Mucosa of stomach (tissue), 1 donor: ENCODE results near the gene C2orf76.

Experiments
- H3K27me3 ChIP-seq: one replicate; pipeline ENCODE4 v1.7.0; 2013; ENCODE audit warnings: mild to moderate bottlenecking, low read length; ENCODE audit not compliant: control insufficient read depth, insufficient read depth
- H3K36me3 ChIP-seq: one replicate; pipeline ENCODE4 v1.7.0; 2013; ENCODE audit warnings: low read length; ENCODE audit not compliant: control insufficient read depth, insufficient read depth
- H3K4me1 ChIP-seq: one replicate; pipeline ENCODE4 v1.7.0; 2013; ENCODE audit warnings: mild to moderate bottlenecking, low read length; ENCODE audit not compliant: control insufficient read depth, insufficient read depth
- H3K4me3 ChIP-seq: one replicate; pipeline ENCODE4 v1.7.0; 2013; ENCODE audit warnings: low read length
- H3K9ac ChIP-seq: one replicate; pipeline ENCODE4 v1.7.0; 2013; ENCODE audit warnings: mild to moderate bottlenecking, low read length, moderate library complexity
- H3K9me3 ChIP-seq: one replicate; pipeline ENCODE4 v1.7.0; 2013; ENCODE audit warnings: mild to moderate bottlenecking, low read length, moderate library complexity; ENCODE audit not compliant: control insufficient read depth
- donor health status: Pancreatic carcinoma.

C2orf76 gene

GRCh38 chr2:119352357-119352756, 14.3 kb downstream of the C2orf76 start:
- H3K27me3 ChIP-seq, result no peaks in the 10 kb centered on the region
- H3K36me3 ChIP-seq, result no peaks in the 10 kb centered on the region
- no peak overlapping the region for H3K9ac ChIP-seq
- H3K9me3 ChIP-seq, result no peaks in the 10 kb centered on the region
- no peak overlapping the region for H3K4me3 ChIP-seq
- H3K4me1 ChIP-seq, result peaks cover 6% of the 10 kb centered on the region

- Histone ChIP-seq H3K27me3 (no peaks in the 10 kb centered on the region), H3K9me3 (no peaks in the 10 kb centered on the region), H3K36me3 (no peaks in the 10 kb centered on the region), H3K4me1 (peaks cover 6% of the 10 kb centered on the region), H3K4me3 (no peak overlapping the region), H3K9ac (no peak overlapping the region)
These were observed 16.2 kb downstream of the C2orf76 start for GRCh38 chr2:119350311-119350998.

GRCh38 chr2:119349289-119349688, 17.3 kb downstream of the C2orf76 start:
- Histone ChIP-seq H3K4me1 (peaks cover 6% of the 10 kb centered on the region), H3K27me3 (no peaks in the 10 kb centered on the region), H3K9ac (no peak overlapping the region), H3K9me3 (no peaks in the 10 kb centered on the region), H3K36me3 (no peaks in the 10 kb centered on the region), H3K4me3 (no peak overlapping the region)

- Histone ChIP-seq H3K36me3 (no peaks in the 10 kb centered on the region), H3K9ac (no peak overlapping the region), H3K9me3 (no peaks in the 10 kb centered on the region), H3K27me3 (no peaks in the 10 kb centered on the region), H3K4me1 (no peaks in the 10 kb centered on the region), H3K4me3 (no peak overlapping the region)
These were observed 24.9 kb downstream of the C2orf76 start for GRCh38 chr2:119341684-119342083.

- Histone ChIP-seq H3K9ac (no peak overlapping the region), H3K4me1 (no peaks in the 10 kb centered on the region), H3K9me3 (no peaks in the 10 kb centered on the region), H3K36me3 (no peaks in the 10 kb centered on the region), H3K27me3 (no peaks in the 10 kb centered on the region), H3K4me3 (no peak overlapping the region)
These were observed 27.1 kb downstream of the C2orf76 start for GRCh38 chr2:119339562-119339923.

GRCh38 chr2:119338826-119339561, 27.6 kb downstream of the C2orf76 start:
- no peak overlapping the region for H3K9ac ChIP-seq
- no peaks in the 10 kb centered on the region for H3K9me3 ChIP-seq
- H3K4me1 ChIP-seq, result no peaks in the 10 kb centered on the region
- no peak overlapping the region for H3K4me3 ChIP-seq
- no peaks in the 10 kb centered on the region for H3K36me3 ChIP-seq
- H3K27me3 ChIP-seq, result no peaks in the 10 kb centered on the region

GRCh38 chr2:119338272-119338671, 28.4 kb downstream of the C2orf76 start:
- H3K27me3 ChIP-seq, result no peaks in the 10 kb centered on the region

GRCh38 chr2:119337749-119338148, 28.9 kb downstream of the C2orf76 start:
- no peaks in the 10 kb centered on the region for H3K9me3 ChIP-seq
- no peak overlapping the region for H3K9ac ChIP-seq
- no peak overlapping the region for H3K4me3 ChIP-seq
- H3K4me1 ChIP-seq, result no peaks in the 10 kb centered on the region
- H3K27me3 ChIP-seq, result no peaks in the 10 kb centered on the region
- no peaks in the 10 kb centered on the region for H3K36me3 ChIP-seq

More at GRCh38 chr2:119338272-119338671, 28.4 kb downstream of the C2orf76 start:
- Histone ChIP-seq H3K4me3 (no peak overlapping the region), H3K36me3 (no peaks in the 10 kb centered on the region), H3K4me1 (no peaks in the 10 kb centered on the region), H3K9ac (no peak overlapping the region), H3K9me3 (no peaks in the 10 kb centered on the region)

- H3K4me1 ChIP-seq, result no peaks in the 10 kb centered on the region
- H3K9ac ChIP-seq, result no peak overlapping the region
- no peak overlapping the region for H3K4me3 ChIP-seq
- H3K27me3 ChIP-seq, result no peaks in the 10 kb centered on the region
- H3K36me3 ChIP-seq, result no peaks in the 10 kb centered on the region
- H3K9me3 ChIP-seq, result no peaks in the 10 kb centered on the region
These were observed 32.8 kb downstream of the C2orf76 start for GRCh38 chr2:119333833-119334232.

GRCh38 chr2:119333360-119333759, 33.3 kb downstream of the C2orf76 start:
- Histone ChIP-seq H3K4me3 (no peak overlapping the region), H3K27me3 (no peaks in the 10 kb centered on the region), H3K4me1 (no peaks in the 10 kb centered on the region), H3K36me3 (no peaks in the 10 kb centered on the region), H3K9me3 (no peaks in the 10 kb centered on the region), H3K9ac (no peak overlapping the region)

GRCh38 chr2:119332953-119333352, 33.7 kb downstream of the C2orf76 start:
- H3K36me3 ChIP-seq, result no peaks in the 10 kb centered on the region
- no peaks in the 10 kb centered on the region for H3K27me3 ChIP-seq
- H3K9me3 ChIP-seq, result no peaks in the 10 kb centered on the region
- H3K9ac ChIP-seq, result no peak overlapping the region
- H3K4me3 ChIP-seq, result no peak overlapping the region
- no peaks in the 10 kb centered on the region for H3K4me1 ChIP-seq

- Histone ChIP-seq H3K4me1 (peaks cover 18% of the 10 kb centered on the region), H3K27me3 (no peaks in the 10 kb centered on the region), H3K4me3 (no peak overlapping the region), H3K9ac (no peak overlapping the region), H3K9me3 (no peaks in the 10 kb centered on the region), H3K36me3 (no peaks in the 10 kb centered on the region)
These were observed 39.2 kb downstream of the C2orf76 start for GRCh38 chr2:119327431-119327830.
